K562 (cell line): Measurements from ENCODE around the gene TTC32. TPM values are rescaled to one million over a fixed set of nuclear protein-coding genes. Genes with fewer than 3 reads are reported as not detected.

Experiments used
- ATAC-seq: fragments of 200-7000 bp; cut with Tn5 transposase; 3 replicates; pipeline ENCODE4 v1.9.1; 2020; ENCODE audit warnings: moderate library complexity
- BruUV-seq: library from RNA; stranded (reverse); fragments of 400-500 nt; replicated peaks from 2 replicates; lab custom pipeline; 2021; lab: Mats Ljungman, UMichigan
- CTCF ChIA-PET: fragments of 300-600 bp; formaldehyde crosslinking; extraction: SDS; loops from one replicate; lab custom pipeline; 2021; ENCODE audit warnings: low intra/inter-chr PET ratio; lab: Yijun Ruan, JAX
- POLR2A ChIA-PET: fragments of 300-600, 350-650 bp; sonication (Branson Sonifier 250); formaldehyde crosslinking; extraction: SDS; loops from one replicate; lab custom pipeline; 2021; ENCODE audit warnings: antibody characterized with exemption, inconsistent platforms; lab: Yijun Ruan, JAX
- DNase-seq, 4 experiments: peaks; one replicate each; pipeline versions ENCODE4 v3.0.0 to v3.0.0-alpha.2; 2011 to 2018; ENCODE audit warnings: low spot score in 3 of 4, mixed read lengths in 3 of 4; ENCODE audit errors: extremely low read depth in 1 of 4
- FAIRE-seq: peaks from 2 replicates; lab custom pipeline; 2011; peaks lifted over from hg19 to GRCh38; lab: Jason Lieb, UNC
- H2AFZ ChIP-seq: 2 replicates; pipeline ENCODE4 v1.6.0; 2011; ENCODE audit warnings: low read depth, low read length, control low read depth, inconsistent platforms
- H3K27ac ChIP-seq: fragments of 200-600 bp; 3 replicates; pipeline ENCODE4 v1.8.0; 2011; ENCODE audit warnings: low read depth, mild to moderate bottlenecking, control low read depth, inconsistent platforms, low read length, moderate library complexity, mixed read lengths; ENCODE audit errors: extremely low read depth
- H3K27me3 ChIP-seq, 2 experiments: fragments of 300-600 bp in 1 of 2; 2 replicates in 1 of 2; 3 replicates in 1 of 2; pipeline versions ENCODE4 v1.6.0 to v1.8.0; 2011; ENCODE audit warnings: inconsistent platforms in 2 of 2, low read length in 2 of 2, mild to moderate bottlenecking in 1 of 2, mixed read lengths in 1 of 2, moderate library complexity in 1 of 2; ENCODE audit not compliant: control insufficient read depth in 2 of 2, insufficient read depth in 2 of 2
- H3K36me3 ChIP-seq: fragments of 300-600 bp; 3 replicates; pipeline ENCODE4 v1.8.0; 2011; ENCODE audit warnings: mild to moderate bottlenecking, low read length, inconsistent platforms; ENCODE audit not compliant: control insufficient read depth, insufficient read depth
- H3K4me1 ChIP-seq, 2 experiments: fragments of 200-600 bp in 1 of 2; replicated peaks in 1 of 2; 2 replicates in 1 of 2; 3 replicates in 1 of 2; pipeline versions ENCODE4 v1.5.1 to v1.8.0; 2011; ENCODE audit warnings: inconsistent platforms in 2 of 2, low read length in 2 of 2, mild to moderate bottlenecking in 1 of 2, mixed read lengths in 1 of 2, moderate library complexity in 1 of 2; ENCODE audit not compliant: control insufficient read depth in 2 of 2, insufficient read depth in 2 of 2
- H3K4me2 ChIP-seq: 2 replicates; pipeline ENCODE4 v1.6.1; 2011; ENCODE audit warnings: low read length, control low read depth, inconsistent platforms, mixed read lengths; ENCODE audit not compliant: insufficient read depth
- H3K4me3 ChIP-seq: fragments of 200-600 bp; sonication (generic), shearing (Covaris generic); 2 replicates; pipeline ENCODE4 v1.5.1; 2016; ENCODE audit warnings: control low read depth, inconsistent platforms
- H3K79me2 ChIP-seq: fragments of 200-600 bp; 3 replicates; pipeline ENCODE4 v1.8.0; 2011; ENCODE audit warnings: low read length, inconsistent platforms; ENCODE audit not compliant: control insufficient read depth, insufficient read depth
- H3K9ac ChIP-seq, 2 experiments: 2 replicates each; pipeline versions ENCODE4 v1.6.0 to v1.6.1; 2011; ENCODE audit warnings: low read depth in 2 of 2, low read length in 2 of 2, control low read depth in 1 of 2, inconsistent platforms in 1 of 2, mild to moderate bottlenecking in 1 of 2, mixed read lengths in 1 of 2; ENCODE audit not compliant: insufficient read depth in 1 of 2
- H3K9me1 ChIP-seq: one replicate; pipeline ENCODE4 v1.6.0; 2011; ENCODE audit warnings: inconsistent platforms, mild to moderate bottlenecking, low read length, moderate library complexity; ENCODE audit not compliant: control insufficient read depth, insufficient read depth
- H3K9me3 ChIP-seq: replicated peaks from 2 replicates; pipeline ENCODE4 v1.5.1; 2011; ENCODE audit warnings: low read depth, low read length, inconsistent platforms; ENCODE audit not compliant: control insufficient read depth, insufficient read depth
- H4K20me1 ChIP-seq: replicated peaks from 2 replicates; pipeline ENCODE4 v1.6.1; 2011; ENCODE audit warnings: low read length, inconsistent platforms, mixed read lengths; ENCODE audit not compliant: control insufficient read depth, insufficient read depth
- FOXA3 ChIP-seq, 2 experiments: fragments of 450-650 bp in 1 of 2; sonication (generic) in 1 of 2; formaldehyde crosslinking; IDR thresholded peaks in 1 of 2; conservative IDR thresholded peaks in 1 of 2; 2 replicates each; pipeline versions ENCODE4 v1.4.0 to v1.8.0; 2020 to 2022; ENCODE audit warnings: mild to moderate bottlenecking in 2 of 2, missing genetic modification reagents in 1 of 2
- FUS ChIP-seq: fragments of 200-400 bp; formaldehyde crosslinking; optimal IDR thresholded peaks from 2 replicates; pipeline ENCODE3; 2017; ENCODE audit warnings: low read depth, low read length
- RBM25 ChIP-seq: fragments of 200-400 bp; formaldehyde crosslinking; IDR thresholded peaks from 2 replicates; pipeline ENCODE4 v1.6.1; 2018; ENCODE audit warnings: low read length, low read depth, moderate library complexity; ENCODE audit not compliant: severe bottlenecking
- TOE1 ChIP-seq, 2 experiments: fragments of 450-650 bp in 1 of 2; sonication (generic) in 1 of 2; formaldehyde crosslinking in 1 of 2; IDR thresholded peaks; 2 replicates each; pipeline versions ENCODE4 v1.7.1 to v1.8.0; 2016 to 2022; ENCODE audit warnings: borderline replicate concordance in 2 of 2, mild to moderate bottlenecking in 2 of 2, antibody characterized with exemption in 1 of 2, inconsistent platforms in 1 of 2, low read depth in 1 of 2, missing genetic modification reagents in 1 of 2, moderate library complexity in 1 of 2
- ZNF184 ChIP-seq: sonication (generic); formaldehyde crosslinking; IDR thresholded peaks from 2 replicates; pipeline ENCODE4 v1.5.0; 2020; ENCODE audit warnings: missing genetic modification reagents
- ZNF212 ChIP-seq: fragments of 450-650 bp; formaldehyde crosslinking; IDR thresholded peaks from 2 replicates; pipeline ENCODE4 v1.4.0; 2020; ENCODE audit warnings: mild to moderate bottlenecking
- ZNF263 ChIP-seq: sonication (generic); formaldehyde crosslinking; IDR thresholded peaks from 2 replicates; pipeline ENCODE4 v1.8.0; 2022; ENCODE audit warnings: mild to moderate bottlenecking, missing genetic modification reagents, borderline replicate concordance
- WGBS: fragments of 100-300 bp; shearing (Covaris generic); methylation state at CpG from one replicate; pipeline ENCODE4 v1.1.6; 2016; ENCODE audit warnings: low coverage, mixed read lengths; ENCODE audit not compliant: insufficient coverage; ENCODE audit errors: missing lambda C conversion rate; 5-methylcytosine and 5-hydroxymethylcytosine counted together
- in situ Hi-C: fragments of 300-500 bp; cut with MboI; formaldehyde crosslinking; loops from 4 replicates; pipeline ENCODE4 v1.15.0; 2018; ENCODE audit warnings: inconsistent platforms, mixed read lengths
- intact Hi-C: fragments of 100-400 bp; cut with micrococcal nuclease; formaldehyde crosslinking; loops from 2 replicates; pipeline ENCODE4 v1.14.2; 2022
- polyA plus RNA-seq, 8 experiments: library from polyadenylated mRNA; depleted of rRNA in 4 of 8; stranded (reverse) in 5 of 8; unstranded in 3 of 8; fragments of >200 nt; fragmentation: Nextera tagmentation in 2 of 8; fragmentation: Illumina TruSeq in 1 of 8; extraction: Ambion mirVana in 2 of 8; extraction: Trizol in 1 of 8; gene quantifications; 2 replicates each; pipeline versions ENCODE4 v1.2.1 to v1.2.3, GENCODE V29; 2011 to 2014; ENCODE audit warnings: inconsistent platforms in 1 of 8, missing spikeins in 1 of 8
- total RNA-seq, 7 experiments: library from RNA; depleted of rRNA in 6 of 7; stranded (reverse); fragments of >200 nt in 6 of 7; fragmentation: Illumina TruSeq in 2 of 7; extraction: Trizol in 2 of 7; gene quantifications; 2 replicates each; pipeline versions ENCODE4 v1.2.1 to v1.2.3, GENCODE V29; 2011 to 2021; ENCODE audit warnings: low replicate concordance in 1 of 7
- TF ChIP-seq, protein P1 (sequence below), 2 experiments: fragments of 150-350 bp in 1 of 2; IDR thresholded peaks; 2 replicates each; pipeline ENCODE4 v1.6.1; 2012 to 2016; ENCODE audit warnings: low read depth in 2 of 2, low read length in 2 of 2, mild to moderate bottlenecking in 1 of 2, moderate library complexity in 1 of 2
- TF ChIP-seq, protein P2 (sequence below): fragments of 250-450 bp; sonication (Bioruptor Pico); IDR thresholded peaks from 2 replicates; pipeline ENCODE4 v1.4.0; 2020; ENCODE audit warnings: mild to moderate bottlenecking, moderate library complexity, borderline replicate concordance
- TF ChIP-seq, protein P3 (sequence below): fragments of 450-650 bp; IDR thresholded peaks from 2 replicates; pipeline ENCODE4 v1.6.1; 2014; ENCODE audit warnings: low read depth, mild to moderate bottlenecking, moderate library complexity, borderline replicate concordance

The TTC32 gene
- total and polyA plus RNA-seq, 9 of the 15 experiments (the other 6 are each of a cell fraction or from before 2014, with no cell fraction given), result 27.6 to 71.4 (median 52.6) TPM

DNA sequence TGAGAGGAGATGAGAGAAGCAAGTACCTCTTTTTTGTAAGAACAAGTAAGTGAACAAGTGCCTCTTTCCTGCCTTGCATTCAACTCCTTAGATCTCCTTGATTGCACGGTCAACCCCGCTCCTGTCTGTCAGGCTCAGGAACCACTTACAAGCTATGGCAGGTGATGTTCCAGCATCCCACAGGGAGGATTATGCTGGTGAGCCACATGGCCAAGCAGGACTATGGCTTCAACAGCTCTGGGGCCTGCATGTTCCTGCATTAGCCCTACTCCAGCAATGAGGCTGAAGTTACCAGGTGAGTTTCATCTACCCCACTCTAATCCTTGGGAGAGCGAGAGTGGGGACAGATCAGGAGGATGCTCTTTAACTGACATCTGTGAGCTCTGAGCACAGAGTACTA lies 29.5 kb downstream of the TTC32 start:
- intact Hi-C loops, result no loop called here

More for the DNA sequence above, 29.5 kb downstream of the TTC32 start:
- Histone ChIP-seq H3K4me3 (no peak overlapping the region), H3K4me2 (no peak overlapping the region), H3K4me1 (peaks cover 0 to 11% of the 10 kb centered on the region in 2 experiments; a peak in 2 of 5 replicates), H3K9ac (no peak overlapping the region), H3K36me3 (no peaks in the 10 kb centered on the region), H3K27ac (no peak overlapping the region), H2AFZ (no peak overlapping the region), H4K20me1 (no peaks in the 10 kb centered on the region; the same call in 1 of the 2 replicates), H3K9me1 (no peaks in the 10 kb centered on the region), H3K9me3 (no peaks in the 10 kb centered on the region), H3K79me2 (no peaks in the 10 kb centered on the region), H3K27me3 (peaks cover 11 to 34% of the 10 kb centered on the region in 2 experiments; a peak in 4 of 5 replicates)
- in situ Hi-C loops, result loop anchor here (25.0 kb wide), 1 partner anchor 1110 kb away; no protein-coding TSS in a partner anchor
- CTCF ChIA-PET, result no interaction called here
- WGBS, result 8% methylated on average over 3 of the region's 3 CpGs
- ATAC-seq (no peak), DNase-seq (no peak), FAIRE-seq (no peak)
- no peak for TF ChIP-seq TOE1 (IDR thresholded peaks at IDR 0.05; ENCODE audit: borderline replicate concordance)
- TF ChIP-seq TOE1 (CRISPR knock-in tag; IDR thresholded peaks at IDR 0.05; ENCODE audit: borderline replicate concordance, low read depth), result no peak
- no peak for TF ChIP-seq FOXA3 (CRISPR knock-in tag; conservative IDR thresholded peaks at IDR 0.05 in 1 of 2, IDR thresholded peaks at IDR 0.05 in 1 of 2)
- TF ChIP-seq RBM25, result no peak
- TF ChIP-seq, protein P1, sequence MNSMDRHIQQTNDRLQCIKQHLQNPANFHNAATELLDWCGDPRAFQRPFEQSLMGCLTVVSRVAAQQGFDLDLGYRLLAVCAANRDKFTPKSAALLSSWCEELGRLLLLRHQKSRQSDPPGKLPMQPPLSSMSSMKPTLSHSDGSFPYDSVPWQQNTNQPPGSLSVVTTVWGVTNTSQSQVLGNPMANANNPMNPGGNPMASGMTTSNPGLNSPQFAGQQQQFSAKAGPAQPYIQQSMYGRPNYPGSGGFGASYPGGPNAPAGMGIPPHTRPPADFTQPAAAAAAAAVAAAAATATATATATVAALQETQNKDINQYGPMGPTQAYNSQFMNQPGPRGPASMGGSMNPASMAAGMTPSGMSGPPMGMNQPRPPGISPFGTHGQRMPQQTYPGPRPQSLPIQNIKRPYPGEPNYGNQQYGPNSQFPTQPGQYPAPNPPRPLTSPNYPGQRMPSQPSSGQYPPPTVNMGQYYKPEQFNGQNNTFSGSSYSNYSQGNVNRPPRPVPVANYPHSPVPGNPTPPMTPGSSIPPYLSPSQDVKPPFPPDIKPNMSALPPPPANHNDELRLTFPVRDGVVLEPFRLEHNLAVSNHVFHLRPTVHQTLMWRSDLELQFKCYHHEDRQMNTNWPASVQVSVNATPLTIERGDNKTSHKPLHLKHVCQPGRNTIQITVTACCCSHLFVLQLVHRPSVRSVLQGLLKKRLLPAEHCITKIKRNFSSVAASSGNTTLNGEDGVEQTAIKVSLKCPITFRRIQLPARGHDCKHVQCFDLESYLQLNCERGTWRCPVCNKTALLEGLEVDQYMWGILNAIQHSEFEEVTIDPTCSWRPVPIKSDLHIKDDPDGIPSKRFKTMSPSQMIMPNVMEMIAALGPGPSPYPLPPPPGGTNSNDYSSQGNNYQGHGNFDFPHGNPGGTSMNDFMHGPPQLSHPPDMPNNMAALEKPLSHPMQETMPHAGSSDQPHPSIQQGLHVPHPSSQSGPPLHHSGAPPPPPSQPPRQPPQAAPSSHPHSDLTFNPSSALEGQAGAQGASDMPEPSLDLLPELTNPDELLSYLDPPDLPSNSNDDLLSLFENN (IDR thresholded peaks at IDR 0.05; ENCODE audit: low read depth in 2 of 2, low read length in 2 of 2), result no peak
- TF ChIP-seq ZNF212 (CRISPR knock-in tag), result no peak
- no peak for TF ChIP-seq FUS
- no peak for TF ChIP-seq ZNF263 (CRISPR knock-in tag)
- TF ChIP-seq, protein P2, sequence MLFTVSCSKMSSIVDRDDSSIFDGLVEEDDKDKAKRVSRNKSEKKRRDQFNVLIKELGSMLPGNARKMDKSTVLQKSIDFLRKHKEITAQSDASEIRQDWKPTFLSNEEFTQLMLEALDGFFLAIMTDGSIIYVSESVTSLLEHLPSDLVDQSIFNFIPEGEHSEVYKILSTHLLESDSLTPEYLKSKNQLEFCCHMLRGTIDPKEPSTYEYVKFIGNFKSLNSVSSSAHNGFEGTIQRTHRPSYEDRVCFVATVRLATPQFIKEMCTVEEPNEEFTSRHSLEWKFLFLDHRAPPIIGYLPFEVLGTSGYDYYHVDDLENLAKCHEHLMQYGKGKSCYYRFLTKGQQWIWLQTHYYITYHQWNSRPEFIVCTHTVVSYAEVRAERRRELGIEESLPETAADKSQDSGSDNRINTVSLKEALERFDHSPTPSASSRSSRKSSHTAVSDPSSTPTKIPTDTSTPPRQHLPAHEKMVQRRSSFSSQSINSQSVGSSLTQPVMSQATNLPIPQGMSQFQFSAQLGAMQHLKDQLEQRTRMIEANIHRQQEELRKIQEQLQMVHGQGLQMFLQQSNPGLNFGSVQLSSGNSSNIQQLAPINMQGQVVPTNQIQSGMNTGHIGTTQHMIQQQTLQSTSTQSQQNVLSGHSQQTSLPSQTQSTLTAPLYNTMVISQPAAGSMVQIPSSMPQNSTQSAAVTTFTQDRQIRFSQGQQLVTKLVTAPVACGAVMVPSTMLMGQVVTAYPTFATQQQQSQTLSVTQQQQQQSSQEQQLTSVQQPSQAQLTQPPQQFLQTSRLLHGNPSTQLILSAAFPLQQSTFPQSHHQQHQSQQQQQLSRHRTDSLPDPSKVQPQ (CRISPR knock-in tag), result no peak
- TF ChIP-seq, protein P3, sequence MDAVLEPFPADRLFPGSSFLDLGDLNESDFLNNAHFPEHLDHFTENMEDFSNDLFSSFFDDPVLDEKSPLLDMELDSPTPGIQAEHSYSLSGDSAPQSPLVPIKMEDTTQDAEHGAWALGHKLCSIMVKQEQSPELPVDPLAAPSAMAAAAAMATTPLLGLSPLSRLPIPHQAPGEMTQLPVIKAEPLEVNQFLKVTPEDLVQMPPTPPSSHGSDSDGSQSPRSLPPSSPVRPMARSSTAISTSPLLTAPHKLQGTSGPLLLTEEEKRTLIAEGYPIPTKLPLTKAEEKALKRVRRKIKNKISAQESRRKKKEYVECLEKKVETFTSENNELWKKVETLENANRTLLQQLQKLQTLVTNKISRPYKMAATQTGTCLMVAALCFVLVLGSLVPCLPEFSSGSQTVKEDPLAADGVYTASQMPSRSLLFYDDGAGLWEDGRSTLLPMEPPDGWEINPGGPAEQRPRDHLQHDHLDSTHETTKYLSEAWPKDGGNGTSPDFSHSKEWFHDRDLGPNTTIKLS, result no peak
- no peak for TF ChIP-seq ZNF184 (CRISPR knock-in tag)
- BruUV-seq, result no TSS peak
- POLR2A ChIA-PET, result interaction anchor here (1.0 kb wide), 1 partner anchor 15 kb away, joined by 3 read pairs; no protein-coding TSS in a partner anchor
